WTC11 (cell line): ENCODE measurements around the gene MORN5. TPM values are rescaled to one million over a fixed set of nuclear protein-coding genes. Genes with fewer than 3 reads are reported as not detected.

Experiments used
- ATAC-seq: fragments of 200-7000 bp; cut with Tn5 transposase; 2 replicates; pipeline ENCODE4 v1.10.0; 2021; ENCODE audit warnings: mild to moderate bottlenecking, moderate library complexity
- CTCF ChIA-PET: fragments of 300-600 bp; sonication (Branson Sonifier 250); formaldehyde crosslinking; loops from one replicate; lab custom pipeline; 2021; ENCODE audit warnings: antibody characterized with exemption; lab: Charles Lee
- POLR2A ChIA-PET: fragments of 350-600 bp; sonication (Branson Sonifier 250); formaldehyde crosslinking; loops from one replicate; lab custom pipeline; 2021; ENCODE audit warnings: antibody characterized with exemption; lab: Charles Lee
- DNase-seq: peaks from one replicate; pipeline ENCODE4 v3.0.0; 2021; ENCODE audit warnings: low spot score
- H3K27ac Mint-ChIP-seq: 2 replicates; pipeline ENCODE4 v1.8.0; 2021; ENCODE audit warnings: mixed read lengths
- H3K27me3 Mint-ChIP-seq: 2 replicates; pipeline ENCODE4 v1.8.0; 2021; ENCODE audit warnings: low read depth, mild to moderate bottlenecking, moderate library complexity, mixed read lengths
- H3K36me3 Mint-ChIP-seq: 2 replicates; pipeline ENCODE4 v1.8.0; 2021; ENCODE audit warnings: mixed read lengths
- H3K4me1 Mint-ChIP-seq: 2 replicates; pipeline ENCODE4 v1.8.0; 2022; ENCODE audit warnings: mixed read lengths
- H3K4me3 Mint-ChIP-seq: 2 replicates; pipeline ENCODE4 v1.8.0; 2021; ENCODE audit warnings: mild to moderate bottlenecking, moderate library complexity, mixed read lengths
- H3K9me3 Mint-ChIP-seq: 2 replicates; pipeline ENCODE4 v1.8.0; 2021; ENCODE audit warnings: mixed read lengths
- E2F1 ChIP-seq: sonication (generic); formaldehyde crosslinking; IDR thresholded peaks from 2 replicates; pipeline ENCODE4 v1.8.0; 2022; ENCODE audit warnings: mild to moderate bottlenecking, missing genetic modification reagents
- E2F4 ChIP-seq: sonication (generic); formaldehyde crosslinking; IDR thresholded peaks from 2 replicates; pipeline ENCODE4 v1.8.1; 2022; ENCODE audit warnings: low read depth, mild to moderate bottlenecking, moderate library complexity, missing genetic modification reagents, borderline replicate concordance
- ELF4 ChIP-seq: sonication (generic); formaldehyde crosslinking; IDR thresholded peaks from 2 replicates; pipeline ENCODE4 v1.8.1; 2022; ENCODE audit warnings: low read depth, mild to moderate bottlenecking, moderate library complexity, missing genetic modification reagents
- JAZF1 ChIP-seq: fragments of 250-450 bp; sonication (Bioruptor Pico); IDR thresholded peaks from 2 replicates; pipeline ENCODE4 v1.9.0; 2021; ENCODE audit warnings: moderate library complexity, mild to moderate bottlenecking, inconsistent platforms
- MAX ChIP-seq: sonication (generic); formaldehyde crosslinking; IDR thresholded peaks from 2 replicates; pipeline ENCODE4 v1.8.0; 2022; ENCODE audit warnings: mild to moderate bottlenecking, missing genetic modification reagents
- SMAD4 ChIP-seq: sonication (generic); formaldehyde crosslinking; IDR thresholded peaks from 2 replicates; pipeline ENCODE4 v1.8.0; 2022; ENCODE audit warnings: mild to moderate bottlenecking, missing genetic modification reagents
- TEAD1 ChIP-seq: sonication (generic); formaldehyde crosslinking; IDR thresholded peaks from 2 replicates; pipeline ENCODE4 v1.8.0; 2022; ENCODE audit warnings: mild to moderate bottlenecking, missing genetic modification reagents
- ZNF396 ChIP-seq: fragments of 250-450 bp; sonication (Bioruptor Pico); IDR thresholded peaks from 2 replicates; pipeline ENCODE4 v1.8.0; 2021; ENCODE audit warnings: mild to moderate bottlenecking, moderate library complexity, borderline replicate concordance
- ZNF416 ChIP-seq: fragments of 250-450 bp; sonication (Bioruptor Pico); IDR thresholded peaks from 2 replicates; pipeline ENCODE4 v1.9.0; 2021; ENCODE audit warnings: mild to moderate bottlenecking, inconsistent platforms
- ZSCAN18 ChIP-seq: fragments of 250-450 bp; sonication (Bioruptor Pico); IDR thresholded peaks from 2 replicates; pipeline ENCODE4 v2.1.2; 2022; ENCODE audit warnings: mild to moderate bottlenecking, moderate library complexity
- total RNA-seq: library from RNA; stranded (reverse); gene quantifications from 3 replicates; pipeline ENCODE4 v1.2.3, GENCODE V29; 2021
- TF ChIP-seq, protein P1 (sequence below): sonication (generic); formaldehyde crosslinking; IDR thresholded peaks from 2 replicates; pipeline ENCODE4 v1.8.0; 2022; ENCODE audit warnings: mild to moderate bottlenecking, missing genetic modification reagents
- TF ChIP-seq, protein P2 (sequence below): sonication (generic); formaldehyde crosslinking; IDR thresholded peaks from 2 replicates; pipeline ENCODE4 v1.8.1; 2022; ENCODE audit warnings: mild to moderate bottlenecking, missing genetic modification reagents, moderate library complexity, borderline replicate concordance
- TF ChIP-seq, protein P3 (sequence below): sonication (generic); formaldehyde crosslinking; conservative IDR thresholded peaks from 2 replicates; pipeline ENCODE4 v1.8.1; 2023; ENCODE audit warnings: mild to moderate bottlenecking, low read depth, missing genetic modification reagents, moderate library complexity
- TF ChIP-seq, protein P4 (sequence below): sonication (generic); formaldehyde crosslinking; IDR thresholded peaks from 2 replicates; pipeline ENCODE4 v1.8.1; 2023; ENCODE audit warnings: mild to moderate bottlenecking, moderate library complexity, missing genetic modification reagents

Gene MORN5
- total RNA-seq, 1 experiment from 2014 or later: not detected

DNA sequence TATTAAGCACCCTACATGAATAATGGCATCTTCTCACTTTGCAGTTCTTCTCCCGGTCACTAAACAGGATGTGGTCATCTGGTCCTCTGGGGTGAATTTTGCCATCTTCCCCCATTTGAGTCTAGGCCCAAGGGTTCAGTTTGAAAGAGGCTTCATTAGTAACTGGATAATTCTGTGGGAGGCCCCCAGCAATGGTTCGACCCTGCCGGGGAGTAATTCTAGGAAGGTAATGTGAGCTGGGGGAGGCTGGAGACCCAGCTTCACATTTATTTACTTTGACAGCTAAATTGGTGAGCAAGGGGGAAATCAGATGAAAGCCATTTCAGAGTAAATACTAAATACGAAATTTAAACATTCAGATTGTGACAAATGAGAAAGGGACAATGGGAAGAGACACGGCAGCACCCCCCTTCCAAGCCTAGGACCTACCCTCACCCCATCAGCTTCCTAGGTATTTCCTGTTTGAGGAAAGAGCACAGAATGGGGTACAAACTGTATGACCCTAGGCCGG, 73.1 kb downstream of the MORN5 start:
- DNase-seq (no peak), ATAC-seq (no peak)
- peaks cover 10% of the 10 kb centered on the region for H3K4me1 Mint-ChIP-seq
- H3K27ac Mint-ChIP-seq: no peak overlapping the region
- H3K4me3 Mint-ChIP-seq: no peak overlapping the region
- no peaks in the 10 kb centered on the region for H3K36me3 Mint-ChIP-seq
- peaks cover 18% of the 10 kb centered on the region for H3K27me3 Mint-ChIP-seq
- H3K9me3 Mint-ChIP-seq: no peaks in the 10 kb centered on the region
- no peak for TF ChIP-seq JAZF1
- TF ChIP-seq ZSCAN18 (CRISPR knock-in tag): no peak
- TF ChIP-seq, protein P1, sequence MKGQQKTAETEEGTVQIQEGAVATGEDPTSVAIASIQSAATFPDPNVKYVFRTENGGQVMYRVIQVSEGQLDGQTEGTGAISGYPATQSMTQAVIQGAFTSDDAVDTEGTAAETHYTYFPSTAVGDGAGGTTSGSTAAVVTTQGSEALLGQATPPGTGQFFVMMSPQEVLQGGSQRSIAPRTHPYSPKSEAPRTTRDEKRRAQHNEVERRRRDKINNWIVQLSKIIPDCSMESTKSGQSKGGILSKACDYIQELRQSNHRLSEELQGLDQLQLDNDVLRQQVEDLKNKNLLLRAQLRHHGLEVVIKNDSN: no peak
- TF ChIP-seq TEAD1 (CRISPR knock-in tag): no peak
- POLR2A ChIA-PET: no interaction called here
- CTCF ChIA-PET: interaction anchor here (0.6 to 1.8 kb wide), 2 partner anchors 105 to 110 kb away, joined by 3 to 6 read pairs; no protein-coding TSS in a partner anchor

GRCh38 chr9:122234022-122234748, 74.5 kb downstream of the MORN5 start:
- H3K27me3 Mint-ChIP-seq: peaks cover 12% of the 10 kb centered on the region
- POLR2A ChIA-PET: no interaction called here
- H3K4me3 Mint-ChIP-seq: no peak overlapping the region
- no peaks in the 10 kb centered on the region for H3K9me3 Mint-ChIP-seq
- DNase-seq: no peak
- peaks cover 10% of the 10 kb centered on the region for H3K4me1 Mint-ChIP-seq
- H3K36me3 Mint-ChIP-seq: no peaks in the 10 kb centered on the region
- ATAC-seq: no peak
- CTCF ChIA-PET: interaction anchor here (1.0 kb wide), 1 partner anchor 76 kb away, joined by 3 read pairs; no protein-coding TSS in a partner anchor
- no peak for TF ChIP-seq ELF4 (CRISPR knock-in tag)
- TF ChIP-seq ZNF396 (CRISPR knock-in tag): no peak
- TF ChIP-seq, protein P2, sequence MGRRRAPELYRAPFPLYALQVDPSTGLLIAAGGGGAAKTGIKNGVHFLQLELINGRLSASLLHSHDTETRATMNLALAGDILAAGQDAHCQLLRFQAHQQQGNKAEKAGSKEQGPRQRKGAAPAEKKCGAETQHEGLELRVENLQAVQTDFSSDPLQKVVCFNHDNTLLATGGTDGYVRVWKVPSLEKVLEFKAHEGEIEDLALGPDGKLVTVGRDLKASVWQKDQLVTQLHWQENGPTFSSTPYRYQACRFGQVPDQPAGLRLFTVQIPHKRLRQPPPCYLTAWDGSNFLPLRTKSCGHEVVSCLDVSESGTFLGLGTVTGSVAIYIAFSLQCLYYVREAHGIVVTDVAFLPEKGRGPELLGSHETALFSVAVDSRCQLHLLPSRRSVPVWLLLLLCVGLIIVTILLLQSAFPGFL (CRISPR knock-in tag): no peak
- H3K27ac Mint-ChIP-seq: no peak overlapping the region

GRCh38 chr9:122236681-122237080, 77.0 kb downstream of the MORN5 start:
- Mint-ChIP-seq H3K27me3 (peaks cover 12% of the 10 kb centered on the region), H3K27ac (no peak overlapping the region), H3K9me3 (no peaks in the 10 kb centered on the region), H3K4me1 (peaks cover 10% of the 10 kb centered on the region), H3K36me3 (peaks cover 12% of the 10 kb centered on the region), H3K4me3 (no peak overlapping the region)
- CTCF ChIA-PET: interaction anchor here (1.0 kb wide), 1 partner anchor 114 kb away, joined by 3 read pairs; no protein-coding TSS in a partner anchor
- TF ChIP-seq ZNF416: no peak
- DNase-seq (no peak), ATAC-seq (no peak)
- POLR2A ChIA-PET: no interaction called here

DNA sequence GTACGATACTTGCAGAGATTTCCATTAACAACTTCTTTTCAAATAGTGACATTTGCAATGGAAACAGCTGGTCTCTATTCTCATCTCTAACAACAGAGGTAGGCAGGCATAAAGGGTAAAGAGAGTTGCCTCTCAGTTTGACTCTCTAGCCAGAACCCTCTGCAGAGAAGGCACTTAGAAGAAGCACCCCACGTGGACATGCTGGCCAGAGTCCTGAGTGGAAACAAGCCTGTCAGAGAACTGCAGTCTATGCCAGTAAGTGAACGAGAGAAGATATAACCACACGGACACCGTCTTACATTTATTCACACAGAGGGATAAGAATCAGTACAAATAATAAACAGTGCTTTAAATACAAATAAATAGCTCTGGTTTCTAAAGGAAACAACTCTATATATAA, 80.0 kb downstream of the MORN5 start:
- peaks cover 30% of the 10 kb centered on the region for H3K36me3 Mint-ChIP-seq
- DNase-seq (no peak), ATAC-seq (no peak)
- no peaks in the 10 kb centered on the region for H3K27me3 Mint-ChIP-seq
- H3K9me3 Mint-ChIP-seq: no peaks in the 10 kb centered on the region
- H3K4me1 Mint-ChIP-seq: no peaks in the 10 kb centered on the region
- H3K4me3 Mint-ChIP-seq: no peak overlapping the region
- ChIA-PET POLR2A (no interaction called here), CTCF (no interaction called here)
- no peak overlapping the region for H3K27ac Mint-ChIP-seq
- no peak for TF ChIP-seq SMAD4 (CRISPR knock-in tag)
- no peak for TF ChIP-seq E2F4 (CRISPR knock-in tag)
- TF ChIP-seq E2F1 (CRISPR knock-in tag): no peak
- TF ChIP-seq, protein P1: no peak
- TF ChIP-seq MAX: no peak
- TF ChIP-seq ELF4 (CRISPR knock-in tag): no peak
- TF ChIP-seq, protein P3, sequence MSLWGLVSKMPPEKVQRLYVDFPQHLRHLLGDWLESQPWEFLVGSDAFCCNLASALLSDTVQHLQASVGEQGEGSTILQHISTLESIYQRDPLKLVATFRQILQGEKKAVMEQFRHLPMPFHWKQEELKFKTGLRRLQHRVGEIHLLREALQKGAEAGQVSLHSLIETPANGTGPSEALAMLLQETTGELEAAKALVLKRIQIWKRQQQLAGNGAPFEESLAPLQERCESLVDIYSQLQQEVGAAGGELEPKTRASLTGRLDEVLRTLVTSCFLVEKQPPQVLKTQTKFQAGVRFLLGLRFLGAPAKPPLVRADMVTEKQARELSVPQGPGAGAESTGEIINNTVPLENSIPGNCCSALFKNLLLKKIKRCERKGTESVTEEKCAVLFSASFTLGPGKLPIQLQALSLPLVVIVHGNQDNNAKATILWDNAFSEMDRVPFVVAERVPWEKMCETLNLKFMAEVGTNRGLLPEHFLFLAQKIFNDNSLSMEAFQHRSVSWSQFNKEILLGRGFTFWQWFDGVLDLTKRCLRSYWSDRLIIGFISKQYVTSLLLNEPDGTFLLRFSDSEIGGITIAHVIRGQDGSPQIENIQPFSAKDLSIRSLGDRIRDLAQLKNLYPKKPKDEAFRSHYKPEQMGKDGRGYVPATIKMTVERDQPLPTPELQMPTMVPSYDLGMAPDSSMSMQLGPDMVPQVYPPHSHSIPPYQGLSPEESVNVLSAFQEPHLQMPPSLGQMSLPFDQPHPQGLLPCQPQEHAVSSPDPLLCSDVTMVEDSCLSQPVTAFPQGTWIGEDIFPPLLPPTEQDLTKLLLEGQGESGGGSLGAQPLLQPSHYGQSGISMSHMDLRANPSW (CRISPR knock-in tag): no peak
- TF ChIP-seq, protein P4, sequence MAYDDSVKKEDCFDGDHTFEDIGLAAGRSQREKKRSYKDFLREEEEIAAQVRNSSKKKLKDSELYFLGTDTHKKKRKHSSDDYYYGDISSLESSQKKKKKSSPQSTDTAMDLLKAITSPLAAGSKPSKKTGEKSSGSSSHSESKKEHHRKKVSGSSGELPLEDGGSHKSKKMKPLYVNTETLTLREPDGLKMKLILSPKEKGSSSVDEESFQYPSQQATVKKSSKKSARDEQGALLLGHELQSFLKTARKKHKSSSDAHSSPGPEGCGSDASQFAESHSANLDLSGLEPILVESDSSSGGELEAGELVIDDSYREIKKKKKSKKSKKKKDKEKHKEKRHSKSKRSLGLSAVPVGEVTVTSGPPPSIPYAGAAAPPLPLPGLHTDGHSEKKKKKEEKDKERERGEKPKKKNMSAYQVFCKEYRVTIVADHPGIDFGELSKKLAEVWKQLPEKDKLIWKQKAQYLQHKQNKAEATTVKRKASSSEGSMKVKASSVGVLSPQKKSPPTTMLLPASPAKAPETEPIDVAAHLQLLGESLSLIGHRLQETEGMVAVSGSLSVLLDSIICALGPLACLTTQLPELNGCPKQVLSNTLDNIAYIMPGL: no peak
